Activated T-cell treated with anti-CD3 and anti-CD28 coated beads, Interleukin-2, amount 50 U/mL, for 1 hour (primary cell): Measurements from ENCODE around the gene COL4A1.

Source experiments
- DNase-seq: peaks from one replicate; pipeline ENCODE4 v3.0.0-alpha.2; 2020

COL4A1 gene

GRCh38 chr13:110291286-110291685 lies 15.7 kb downstream of the COL4A1 start:
- no peak for DNase-seq

- DNase-seq, result no peak
Observed at GRCh38 chr13:110290826-110291225, 16.1 kb downstream of the COL4A1 start.

- no peak for DNase-seq
Observed at GRCh38 chr13:110290153-110290552, 16.8 kb downstream of the COL4A1 start.

GRCh38 chr13:110289661-110290060 lies 17.3 kb downstream of the COL4A1 start:
- no peak for DNase-seq

- DNase-seq, result no peak
Observed at GRCh38 chr13:110289174-110289573, 17.8 kb downstream of the COL4A1 start.

- no peak for DNase-seq
Observed at GRCh38 chr13:110286833-110287819, 19.8 kb downstream of the COL4A1 start.

GRCh38 chr13:110285991-110286832 lies 20.7 kb downstream of the COL4A1 start:
- DNase-seq, result no peak

GRCh38 chr13:110284779-110285484 lies 22.0 kb downstream of the COL4A1 start:
- DNase-seq, result no peak

- no peak for DNase-seq
Observed at GRCh38 chr13:110283736-110284517, 23.0 kb downstream of the COL4A1 start.

GRCh38 chr13:110282316-110282841 lies 24.6 kb downstream of the COL4A1 start:
- no peak for DNase-seq

- DNase-seq, result no peak
Observed at GRCh38 chr13:110281736-110282135, 25.2 kb downstream of the COL4A1 start.

- no peak for DNase-seq
Observed at GRCh38 chr13:110280985-110281688, 25.8 kb downstream of the COL4A1 start.

GRCh38 chr13:110280231-110280813 lies 26.6 kb downstream of the COL4A1 start:
- DNase-seq, result no peak

- DNase-seq, result no peak
Observed at GRCh38 chr13:110279684-110280083, 27.3 kb downstream of the COL4A1 start.

GRCh38 chr13:110278859-110279258 lies 28.1 kb downstream of the COL4A1 start:
- no peak for DNase-seq

GRCh38 chr13:110277357-110277975 lies 29.5 kb downstream of the COL4A1 start:
- no peak for DNase-seq

- DNase-seq, result no peak
Observed at GRCh38 chr13:110276553-110276950, 30.4 kb downstream of the COL4A1 start.

GRCh38 chr13:110275931-110276552 lies 30.9 kb downstream of the COL4A1 start:
- DNase-seq, result no peak

- no peak for DNase-seq
Observed at GRCh38 chr13:110274687-110275086, 32.3 kb downstream of the COL4A1 start.

GRCh38 chr13:110273254-110273653 lies 33.7 kb downstream of the COL4A1 start:
- DNase-seq, result no peak
